HCT116 (cell line): ENCODE results near the gene SLC38A3. TPM values are rescaled to one million over a fixed set of nuclear protein-coding genes. Genes with fewer than 3 reads are reported as not detected.

Experiments used
- ATAC-seq: fragments of 200-7000 bp; cut with Tn5 transposase; 2 replicates; pipeline ENCODE4 v1.9.1; 2020; ENCODE audit warnings: mild to moderate bottlenecking, moderate library complexity
- BruUV-seq: library from RNA; stranded (reverse); fragments of 400-500 nt; replicated peaks from 2 replicates; lab custom pipeline; 2021; lab: Mats Ljungman, UMichigan
- CTCF ChIA-PET: fragments of 300-600 bp; sonication (Branson Sonifier 250); formaldehyde crosslinking; loops from one replicate; lab custom pipeline; 2021; ENCODE audit warnings: antibody characterized with exemption; lab: Charles Lee
- POLR2A ChIA-PET: fragments of 300-600, 350-600 bp; sonication (Branson Sonifier 250); formaldehyde crosslinking; loops from one replicate; lab custom pipeline; 2021; ENCODE audit warnings: antibody characterized with exemption; lab: Charles Lee
- RAD21 ChIA-PET, 2 experiments: fragments of 300-600 bp; sonication (Branson Sonifier 250); formaldehyde crosslinking; loops; one replicate each; lab custom pipeline; 2023; ENCODE audit warnings: low total read pairs in 2 of 2; ENCODE audit not compliant: uncharacterized antibody in 2 of 2, unreplicated experiment in 2 of 2, low non-redundant PET in 1 of 2; lab: Charles Lee
- DNase-seq: peaks from one replicate; pipeline ENCODE4 v3.0.0-alpha.2; 2010; ENCODE audit warnings: low read depth, low spot score
- H2AFZ ChIP-seq: fragments of 200-600 bp; shearing (Covaris generic), sonication (generic); 2 replicates; pipeline ENCODE4 v1.6.1; 2017; ENCODE audit warnings: low read depth, mixed run types, mixed read lengths, antibody characterized with exemption, low read length; ENCODE audit not compliant: poor library complexity, severe bottlenecking
- H3K27ac ChIP-seq: 2 replicates; pipeline ENCODE4 v1.5.1; 2012; ENCODE audit warnings: low read depth, low read length
- H3K27me3 ChIP-seq: fragments of 200-600 bp; sonication (generic); 2 replicates; pipeline ENCODE4 v1.6.1; 2016; ENCODE audit warnings: mixed run types, low read length, mixed read lengths; ENCODE audit not compliant: insufficient read depth
- H3K36me3 ChIP-seq, 2 experiments: fragments of 200-500 bp in 1 of 2; fragments of 200-600 bp in 1 of 2; sonication (Bioruptor generic) in 1 of 2; sonication (generic) in 1 of 2; 2 replicates each; pipeline versions ENCODE4 v1.5.1 to v1.6.1; 2014 to 2016; ENCODE audit warnings: low read length in 2 of 2, inconsistent platforms in 1 of 2, mixed read lengths in 1 of 2, mixed run types in 1 of 2; ENCODE audit not compliant: insufficient read depth in 2 of 2, control insufficient read depth in 1 of 2
- H3K4me1 ChIP-seq, 2 experiments: fragments of 200-600 bp in 1 of 2; sonication (generic) in 1 of 2; 2 replicates each; pipeline versions ENCODE4 v1.5.1 to v1.6.1; 2012 to 2017; ENCODE audit warnings: low read length in 2 of 2, inconsistent platforms in 1 of 2, mild to moderate bottlenecking in 1 of 2, mixed read lengths in 1 of 2, mixed run types in 1 of 2, moderate library complexity in 1 of 2; ENCODE audit not compliant: insufficient read depth in 2 of 2, control insufficient read depth in 1 of 2
- H3K4me2 ChIP-seq: fragments of 200-600 bp; sonication (generic); 2 replicates; pipeline ENCODE4 v1.6.1; 2017; ENCODE audit warnings: mixed run types, low read length, mixed read lengths
- H3K4me3 ChIP-seq, 2 experiments: fragments of 200-600 bp in 1 of 2; sonication (generic) in 1 of 2; replicated peaks in 1 of 2; 2 replicates each; pipeline ENCODE4 v1.5.1; 2011 to 2016; ENCODE audit warnings: low read length in 2 of 2, control low read depth in 1 of 2, low read depth in 1 of 2, mild to moderate bottlenecking in 1 of 2, mixed read lengths in 1 of 2, mixed run types in 1 of 2
- H3K79me2 ChIP-seq: fragments of 200-600 bp; sonication (generic); 2 replicates; pipeline ENCODE4 v1.6.1; 2017; ENCODE audit warnings: mild to moderate bottlenecking, mixed run types, low read length, moderate library complexity, mixed read lengths; ENCODE audit not compliant: insufficient read depth
- H3K9ac ChIP-seq: fragments of 200-600 bp; sonication (generic); 2 replicates; pipeline ENCODE4 v1.6.1; 2016; ENCODE audit warnings: low read length, mixed read lengths
- H3K9me2 ChIP-seq: fragments of 200-600 bp; sonication (generic), shearing (Covaris generic); 2 replicates; pipeline ENCODE4 v1.6.1; 2017; ENCODE audit warnings: mixed run types, mild to moderate bottlenecking, moderate library complexity; ENCODE audit not compliant: insufficient read depth
- H3K9me3 ChIP-seq, 2 experiments: fragments of 200-500 bp in 1 of 2; fragments of 200-600 bp in 1 of 2; sonication (Bioruptor generic) in 1 of 2; sonication (generic) in 1 of 2; 2 replicates each; pipeline ENCODE4 v1.6.1; 2014 to 2017; ENCODE audit warnings: low read length in 2 of 2, mixed read lengths in 2 of 2, inconsistent platforms in 1 of 2, low read depth in 1 of 2, mild to moderate bottlenecking in 1 of 2, mixed run types in 1 of 2, moderate library complexity in 1 of 2; ENCODE audit not compliant: control insufficient read depth in 1 of 2, insufficient read depth in 1 of 2
- H4K20me1 ChIP-seq: fragments of 200-600 bp; sonication (generic), shearing (Covaris generic); 2 replicates; pipeline ENCODE4 v1.6.1; 2017; ENCODE audit warnings: mixed run types, mild to moderate bottlenecking, moderate library complexity; ENCODE audit not compliant: insufficient read depth
- EGR1 ChIP-seq: IDR thresholded peaks from 2 replicates; pipeline ENCODE4 v1.6.1; 2012; ENCODE audit warnings: low read depth
- FOSL1 ChIP-seq: IDR thresholded peaks from 2 replicates; pipeline ENCODE4 v1.6.1; 2012; ENCODE audit warnings: low read depth
- POLR2AphosphoS5 ChIP-seq: IDR thresholded peaks from 2 replicates; pipeline ENCODE4 v1.6.1; 2011; ENCODE audit warnings: mild to moderate bottlenecking, low read depth, low read length, moderate library complexity
- TCF7L2 ChIP-seq: IDR thresholded peaks from 2 replicates; pipeline ENCODE4 v1.7.0; 2011; ENCODE audit warnings: borderline replicate concordance, inconsistent platforms; ENCODE audit not compliant: insufficient read depth, insufficient read length; ENCODE audit errors: extremely low read depth
- intact Hi-C: fragments of 100-400 bp; cut with micrococcal nuclease; formaldehyde crosslinking; loops from 2 replicates; pipeline ENCODE4 v1.10.0; 2022
- total RNA-seq: library from RNA; stranded (reverse); gene quantifications from one replicate; pipeline ENCODE4 v1.2.1, GENCODE V29; 2021; ENCODE audit not compliant: unreplicated experiment
- TF ChIP-seq, protein P1 (sequence below), 3 experiments: fragments of 200-600 bp in 1 of 3; sonication (generic) in 1 of 3; IDR thresholded peaks in 2 of 3; conservative IDR thresholded peaks in 1 of 3; 2 replicates each; pipeline ENCODE4 v1.5.1; 2012 to 2017; ENCODE audit warnings: low read depth in 2 of 3, low read length in 2 of 3, antibody characterized with exemption in 1 of 3, borderline replicate concordance in 1 of 3, control low read depth in 1 of 3, mild to moderate bottlenecking in 1 of 3, mixed read lengths in 1 of 3, mixed run types in 1 of 3, moderate library complexity in 1 of 3; ENCODE audit not compliant: insufficient read depth in 1 of 3
- TF ChIP-seq, protein P2 (sequence below): IDR thresholded peaks from 2 replicates; pipeline ENCODE4 v1.6.1; 2012

SLC38A3 gene
- total RNA-seq, 1 experiment from 2014 or later = 3.1 TPM

DNA sequence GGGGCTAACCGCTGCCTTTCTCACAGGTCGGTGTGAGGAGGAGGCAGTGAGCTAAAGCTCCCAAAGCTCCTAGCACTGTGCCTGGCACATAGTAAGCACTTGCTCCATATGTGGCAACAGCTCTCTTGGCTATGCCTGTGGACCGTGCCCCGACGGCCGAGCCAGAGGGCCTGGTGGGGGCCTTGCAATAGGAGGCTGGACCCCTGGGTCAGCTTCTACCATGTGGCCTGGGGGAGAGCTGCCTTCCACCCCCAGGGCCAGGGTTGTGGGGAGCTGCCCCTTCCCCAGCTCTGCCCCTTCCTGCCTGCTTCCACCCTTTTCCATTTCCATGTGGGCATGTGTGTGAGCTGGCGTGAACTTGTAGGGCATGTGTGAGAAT is 30.6 kb upstream of the SLC38A3 start (continued):
- TF ChIP-seq, protein P1, sequence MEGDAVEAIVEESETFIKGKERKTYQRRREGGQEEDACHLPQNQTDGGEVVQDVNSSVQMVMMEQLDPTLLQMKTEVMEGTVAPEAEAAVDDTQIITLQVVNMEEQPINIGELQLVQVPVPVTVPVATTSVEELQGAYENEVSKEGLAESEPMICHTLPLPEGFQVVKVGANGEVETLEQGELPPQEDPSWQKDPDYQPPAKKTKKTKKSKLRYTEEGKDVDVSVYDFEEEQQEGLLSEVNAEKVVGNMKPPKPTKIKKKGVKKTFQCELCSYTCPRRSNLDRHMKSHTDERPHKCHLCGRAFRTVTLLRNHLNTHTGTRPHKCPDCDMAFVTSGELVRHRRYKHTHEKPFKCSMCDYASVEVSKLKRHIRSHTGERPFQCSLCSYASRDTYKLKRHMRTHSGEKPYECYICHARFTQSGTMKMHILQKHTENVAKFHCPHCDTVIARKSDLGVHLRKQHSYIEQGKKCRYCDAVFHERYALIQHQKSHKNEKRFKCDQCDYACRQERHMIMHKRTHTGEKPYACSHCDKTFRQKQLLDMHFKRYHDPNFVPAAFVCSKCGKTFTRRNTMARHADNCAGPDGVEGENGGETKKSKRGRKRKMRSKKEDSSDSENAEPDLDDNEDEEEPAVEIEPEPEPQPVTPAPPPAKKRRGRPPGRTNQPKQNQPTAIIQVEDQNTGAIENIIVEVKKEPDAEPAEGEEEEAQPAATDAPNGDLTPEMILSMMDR (IDR thresholded peaks at IDR 0.05 in 2 of 3, conservative IDR thresholded peaks at IDR 0.05 in 1 of 3; ENCODE audit: borderline replicate concordance in 1 of 3, insufficient read depth in 1 of 3, low read depth in 2 of 3, low read length in 2 of 3) = no peak

DNA sequence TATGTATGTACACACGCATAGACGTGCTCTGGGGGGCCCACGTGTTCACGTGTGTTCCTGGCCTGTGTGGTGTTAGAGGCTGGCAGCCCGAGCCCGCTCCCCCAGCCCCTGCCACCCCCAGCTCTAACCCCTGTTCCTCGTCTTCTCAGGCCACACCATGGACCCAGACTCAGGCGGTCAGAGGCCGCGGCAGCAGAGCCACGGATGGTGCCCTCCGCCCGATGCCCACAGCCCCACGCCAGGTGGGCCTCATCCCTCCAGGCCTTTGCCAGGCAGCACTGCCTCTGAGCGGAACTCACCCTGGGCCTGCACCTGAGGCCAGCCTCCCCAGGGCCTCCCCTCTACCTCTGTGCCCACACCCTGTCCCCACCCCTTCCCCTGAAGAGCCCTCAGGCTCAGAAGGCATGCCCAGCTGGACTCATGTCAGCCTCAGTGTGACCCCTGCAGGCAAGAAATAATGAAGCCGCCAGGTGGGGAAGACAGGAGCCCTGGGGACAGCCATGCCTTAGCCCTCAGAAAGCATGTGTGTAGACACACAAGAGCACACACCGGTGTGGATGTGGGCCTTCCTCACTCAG is 30.0 kb upstream of the SLC38A3 start:
- ChIA-PET POLR2A (no interaction called here), RAD21 (no interaction called here), CTCF (no interaction called here)
- no peak for TF ChIP-seq POLR2AphosphoS5
- TF ChIP-seq, protein P2, sequence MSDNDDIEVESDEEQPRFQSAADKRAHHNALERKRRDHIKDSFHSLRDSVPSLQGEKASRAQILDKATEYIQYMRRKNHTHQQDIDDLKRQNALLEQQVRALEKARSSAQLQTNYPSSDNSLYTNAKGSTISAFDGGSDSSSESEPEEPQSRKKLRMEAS = no peak
- peaks cover 8 to 33% of the 10 kb centered on the region in 2 experiments; a peak in 3 of 4 replicates for H3K4me1 ChIP-seq
- no peaks in the 10 kb centered on the region for H3K9me3 ChIP-seq
- H3K4me2 ChIP-seq = no peak overlapping the region
- no peaks in the 10 kb centered on the region for H3K27me3 ChIP-seq
- H3K27ac ChIP-seq = no peak overlapping the region
- no peaks in the 10 kb centered on the region for H3K9me2 ChIP-seq
- H4K20me1 ChIP-seq = no peaks in the 10 kb centered on the region
- no peaks in the 10 kb centered on the region for H3K36me3 ChIP-seq
- DNase-seq (no peak), ATAC-seq (no peak; the same call in 1 of the 2 replicates)
- H3K9ac ChIP-seq = no peak overlapping the region
- no peak overlapping the region for H3K4me3 ChIP-seq
- H2AFZ ChIP-seq = no peak overlapping the region
- H3K79me2 ChIP-seq = no peaks in the 10 kb centered on the region
- no TSS peak for BruUV-seq
- intact Hi-C loops = no loop called here

DNA sequence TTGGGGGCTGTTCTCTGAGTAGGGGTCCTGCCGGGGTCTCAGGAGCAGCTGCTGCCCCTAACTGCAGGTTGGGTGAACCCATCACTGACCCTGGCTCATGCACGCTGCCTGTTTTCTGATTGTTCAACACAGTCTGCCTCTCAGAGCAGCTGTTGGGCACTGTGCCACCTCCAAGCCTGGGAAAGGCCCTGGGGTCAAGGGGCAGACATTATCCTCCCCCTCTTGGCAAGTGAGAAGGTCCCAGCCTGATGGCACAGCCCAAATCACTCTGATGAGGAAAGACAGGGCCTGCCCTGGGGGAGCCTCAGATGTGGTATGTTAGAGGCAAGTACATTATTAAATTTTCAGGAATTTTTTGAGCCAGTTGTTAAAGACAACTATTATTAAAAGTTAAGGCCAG is 27.7 kb upstream of the SLC38A3 start:
- Histone ChIP-seq H3K9me3 (no peaks in the 10 kb centered on the region), H4K20me1 (no peaks in the 10 kb centered on the region), H2AFZ (no peak overlapping the region), H3K36me3 (no peaks in the 10 kb centered on the region), H3K27me3 (no peaks in the 10 kb centered on the region), H3K27ac (no peak overlapping the region), H3K4me2 (no peak overlapping the region), H3K9me2 (no peaks in the 10 kb centered on the region), H3K9ac (no peak overlapping the region), H3K4me3 (no peak overlapping the region), H3K4me1 (peaks cover 8 to 11% of the 10 kb centered on the region in 2 experiments; a peak in 3 of 4 replicates), H3K79me2 (no peaks in the 10 kb centered on the region)
- RAD21 ChIA-PET = no interaction called here
- TF ChIP-seq FOSL1 (no peak), EGR1 (no peak), TCF7L2 (no peak)
- CTCF ChIA-PET = no interaction called here
- ATAC-seq (no peak), DNase-seq (no peak)
- BruUV-seq = no TSS peak
- POLR2A ChIA-PET = no interaction called here
- intact Hi-C loops = no loop called here
